ENCODE data around the gene CCT8.

DNA sequence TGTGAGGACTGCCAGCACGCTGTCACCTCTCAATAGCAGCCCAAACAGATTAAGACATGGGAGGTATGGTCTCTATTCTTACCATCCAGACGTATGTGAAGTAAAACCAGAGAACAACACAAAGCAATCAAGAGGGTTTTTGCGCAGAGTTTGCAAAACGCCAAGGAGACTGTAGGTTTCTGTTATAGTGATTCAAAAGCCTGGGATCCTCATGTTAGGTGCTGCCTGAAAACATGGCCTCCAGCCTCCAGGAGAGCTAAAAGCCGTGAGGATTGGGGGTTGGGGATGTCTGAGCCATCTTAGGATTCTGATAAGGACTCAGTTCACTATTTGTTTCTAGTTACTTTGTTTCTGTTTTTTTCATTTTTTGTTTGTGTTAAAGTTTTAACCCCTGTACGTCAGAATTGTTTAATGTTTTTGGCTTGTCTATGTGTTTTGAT, 4.2 kb upstream of the CCT8 start:
- TF ChIP-seq EZH2phosphoT487 (conservative IDR thresholded peaks at IDR 0.05; ENCODE audit: low read length) = no peak
- TF ChIP-seq, protein P1, sequence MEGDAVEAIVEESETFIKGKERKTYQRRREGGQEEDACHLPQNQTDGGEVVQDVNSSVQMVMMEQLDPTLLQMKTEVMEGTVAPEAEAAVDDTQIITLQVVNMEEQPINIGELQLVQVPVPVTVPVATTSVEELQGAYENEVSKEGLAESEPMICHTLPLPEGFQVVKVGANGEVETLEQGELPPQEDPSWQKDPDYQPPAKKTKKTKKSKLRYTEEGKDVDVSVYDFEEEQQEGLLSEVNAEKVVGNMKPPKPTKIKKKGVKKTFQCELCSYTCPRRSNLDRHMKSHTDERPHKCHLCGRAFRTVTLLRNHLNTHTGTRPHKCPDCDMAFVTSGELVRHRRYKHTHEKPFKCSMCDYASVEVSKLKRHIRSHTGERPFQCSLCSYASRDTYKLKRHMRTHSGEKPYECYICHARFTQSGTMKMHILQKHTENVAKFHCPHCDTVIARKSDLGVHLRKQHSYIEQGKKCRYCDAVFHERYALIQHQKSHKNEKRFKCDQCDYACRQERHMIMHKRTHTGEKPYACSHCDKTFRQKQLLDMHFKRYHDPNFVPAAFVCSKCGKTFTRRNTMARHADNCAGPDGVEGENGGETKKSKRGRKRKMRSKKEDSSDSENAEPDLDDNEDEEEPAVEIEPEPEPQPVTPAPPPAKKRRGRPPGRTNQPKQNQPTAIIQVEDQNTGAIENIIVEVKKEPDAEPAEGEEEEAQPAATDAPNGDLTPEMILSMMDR (IDR thresholded peaks at IDR 0.05; ENCODE audit: insufficient read depth, low read length, poor library complexity, severe bottlenecking) = no peak
